GM06990 (cell line): ENCODE data around the gene TRIM44.

ENCODE experiments used
- DNase-seq: peaks from one replicate; pipeline ENCODE4 v3.0.0-alpha.2; 2011; ENCODE audit not compliant: insufficient read length; ENCODE audit errors: extremely low read depth
- H3K27me3 ChIP-seq: replicated peaks from 2 replicates; pipeline ENCODE4 v1.6.0; 2011; ENCODE audit warnings: low read length; ENCODE audit not compliant: control insufficient read depth, insufficient read depth
- H3K36me3 ChIP-seq: 2 replicates; pipeline ENCODE4 v1.5.1; 2011; ENCODE audit warnings: low read length; ENCODE audit not compliant: control insufficient read depth, insufficient read depth
- H3K4me3 ChIP-seq: replicated peaks from 2 replicates; pipeline ENCODE4 v1.5.1; 2011; ENCODE audit warnings: low read depth, mild to moderate bottlenecking, control low read depth, low read length
- TF ChIP-seq, protein P1 (sequence below): IDR thresholded peaks from 2 replicates; pipeline ENCODE4 v1.5.1; 2011; ENCODE audit warnings: low read length, control low read depth, mild to moderate bottlenecking, inconsistent platforms; ENCODE audit not compliant: insufficient read depth, poor library complexity, severe bottlenecking

The TRIM44 gene

GRCh38 chr11:35815556-35816315 is 153.2 kb downstream of the TRIM44 start:
- H3K4me3 ChIP-seq = no peak overlapping the region
- DNase-seq = no peak
- H3K36me3 ChIP-seq = no peaks in the 10 kb centered on the region
- TF ChIP-seq, protein P1, sequence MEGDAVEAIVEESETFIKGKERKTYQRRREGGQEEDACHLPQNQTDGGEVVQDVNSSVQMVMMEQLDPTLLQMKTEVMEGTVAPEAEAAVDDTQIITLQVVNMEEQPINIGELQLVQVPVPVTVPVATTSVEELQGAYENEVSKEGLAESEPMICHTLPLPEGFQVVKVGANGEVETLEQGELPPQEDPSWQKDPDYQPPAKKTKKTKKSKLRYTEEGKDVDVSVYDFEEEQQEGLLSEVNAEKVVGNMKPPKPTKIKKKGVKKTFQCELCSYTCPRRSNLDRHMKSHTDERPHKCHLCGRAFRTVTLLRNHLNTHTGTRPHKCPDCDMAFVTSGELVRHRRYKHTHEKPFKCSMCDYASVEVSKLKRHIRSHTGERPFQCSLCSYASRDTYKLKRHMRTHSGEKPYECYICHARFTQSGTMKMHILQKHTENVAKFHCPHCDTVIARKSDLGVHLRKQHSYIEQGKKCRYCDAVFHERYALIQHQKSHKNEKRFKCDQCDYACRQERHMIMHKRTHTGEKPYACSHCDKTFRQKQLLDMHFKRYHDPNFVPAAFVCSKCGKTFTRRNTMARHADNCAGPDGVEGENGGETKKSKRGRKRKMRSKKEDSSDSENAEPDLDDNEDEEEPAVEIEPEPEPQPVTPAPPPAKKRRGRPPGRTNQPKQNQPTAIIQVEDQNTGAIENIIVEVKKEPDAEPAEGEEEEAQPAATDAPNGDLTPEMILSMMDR = no peak
- H3K27me3 ChIP-seq = no peaks in the 10 kb centered on the region

DNA sequence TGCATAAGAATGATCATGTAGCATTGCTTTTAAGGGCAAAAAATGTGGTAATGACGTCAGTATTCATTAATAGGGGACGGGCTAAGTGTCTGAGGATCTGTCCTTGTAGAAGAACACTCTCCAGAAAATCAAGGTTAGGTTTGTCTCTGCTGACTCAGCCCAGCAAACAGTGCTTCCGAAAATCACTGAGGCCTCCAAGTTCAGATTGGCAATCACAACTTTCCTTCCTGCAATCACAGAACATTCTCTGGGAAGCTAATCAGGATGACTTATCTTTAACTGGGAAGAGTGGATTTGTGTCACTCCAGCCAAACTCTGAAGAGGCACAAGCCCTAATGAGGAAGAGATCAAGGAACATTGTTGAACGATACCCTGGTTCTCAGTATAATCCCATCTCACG is 158.0 kb downstream of the TRIM44 start:
- H3K36me3 ChIP-seq = no peaks in the 10 kb centered on the region
- H3K4me3 ChIP-seq = no peak overlapping the region
- no peaks in the 10 kb centered on the region for H3K27me3 ChIP-seq
- TF ChIP-seq, protein P1 = no peak
- no peak for DNase-seq

DNA sequence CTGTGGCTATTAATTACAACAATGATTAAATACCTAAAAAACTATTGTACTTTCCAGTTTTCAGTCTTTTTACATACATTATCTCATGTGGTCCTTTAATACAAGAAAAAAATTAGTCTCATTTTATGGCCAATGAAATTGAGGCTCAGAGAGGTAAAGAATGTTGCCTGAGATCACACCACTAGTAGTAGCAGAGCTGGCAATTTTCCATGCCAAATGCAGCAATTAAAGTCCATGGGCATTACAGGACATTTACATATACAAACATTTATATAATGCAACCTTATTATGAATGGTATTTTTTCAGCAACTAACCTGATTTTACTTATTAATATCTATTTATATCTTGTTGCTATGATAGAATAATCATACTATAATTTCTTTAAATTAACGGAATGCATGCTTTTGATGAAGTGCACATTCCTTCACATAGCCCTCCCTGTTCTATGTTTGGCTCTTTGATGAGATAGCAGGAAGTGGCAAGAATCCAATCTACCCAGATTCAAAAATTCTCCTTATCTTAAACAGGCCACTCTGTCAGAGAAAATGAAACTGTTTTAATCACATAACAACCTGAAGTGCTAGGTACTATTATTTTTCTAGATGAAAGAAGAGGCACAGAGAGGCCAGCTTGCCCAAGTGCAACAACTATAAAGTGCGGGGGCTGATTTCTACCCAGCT is 160.4 kb downstream of the TRIM44 start:
- Histone ChIP-seq H3K4me3 (no peak overlapping the region), H3K27me3 (no peaks in the 10 kb centered on the region; the same call in 1 of the 2 replicates), H3K36me3 (no peaks in the 10 kb centered on the region)
- TF ChIP-seq, protein P1 = no peak
- DNase-seq = no peak

- TF ChIP-seq, protein P1 = no peak
- no peak for DNase-seq
- Histone ChIP-seq H3K27me3 (no peaks in the 10 kb centered on the region; the same call in none of the 2 replicates), H3K4me3 (no peak overlapping the region), H3K36me3 (no peaks in the 10 kb centered on the region)
These were observed 161.2 kb downstream of the TRIM44 start for GRCh38 chr11:35823742-35824298.

DNA sequence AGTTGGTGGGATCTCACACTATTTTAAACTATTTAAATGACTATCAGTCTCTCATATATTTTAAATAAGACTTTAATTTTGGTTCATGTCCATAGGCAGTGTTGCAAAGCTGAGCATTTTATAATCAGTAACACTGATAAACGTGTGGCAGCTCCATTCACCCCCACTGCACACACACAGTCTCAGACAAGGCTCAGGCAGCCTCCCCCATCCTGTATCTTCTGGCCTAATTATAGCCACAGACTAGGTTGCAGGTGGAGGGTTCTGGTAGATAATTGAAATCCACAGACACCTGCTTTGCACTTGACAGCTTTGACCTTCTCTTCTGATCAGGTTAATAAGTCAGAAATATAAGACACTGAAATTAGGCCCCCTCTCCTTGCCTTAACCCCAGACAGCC is 162.8 kb downstream of the TRIM44 start:
- TF ChIP-seq, protein P1 = no peak
- Histone ChIP-seq H3K27me3 (no peaks in the 10 kb centered on the region; the same call in none of the 2 replicates), H3K4me3 (no peak overlapping the region), H3K36me3 (no peaks in the 10 kb centered on the region)
- DNase-seq = no peak
